NCI-H82 treated with DMSO at 0.1 percent for 48 hours (cell line): ENCODE data around the gene RFX3.
A peak's percentile ranks its signal among the peaks of the same experiment; 100 is the strongest.

Source experiments
- DNase-seq: peaks from one replicate; lab custom pipeline; 2025; ENCODE audit not compliant: unreplicated experiment; lab: John Stamatoyannopoulos, UW

The RFX3 gene

DNA sequence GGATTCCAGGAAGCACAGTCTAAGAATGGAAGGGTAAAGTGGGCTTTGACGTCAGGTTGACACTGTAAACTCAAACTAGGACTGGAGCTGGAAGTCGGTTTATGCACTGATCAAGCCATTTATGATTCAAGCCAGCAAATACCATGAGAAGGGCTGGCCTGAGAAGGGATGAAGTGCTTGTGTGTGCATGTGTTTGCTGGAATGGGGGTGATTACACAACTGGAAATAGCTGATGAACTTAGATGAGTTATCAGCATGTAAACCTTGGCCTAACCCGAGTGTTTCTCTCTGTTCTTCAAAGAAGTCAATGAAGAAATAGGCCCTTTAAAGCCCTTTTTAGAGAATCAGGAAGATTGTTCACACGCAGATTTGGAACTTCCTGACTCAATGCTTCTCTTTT, 287.6 kb downstream of the RFX3 start:
- DNase-seq = no peak

GRCh38 chr9:3237121-3237520, 288.7 kb downstream of the RFX3 start:
- no peak for DNase-seq

DNA sequence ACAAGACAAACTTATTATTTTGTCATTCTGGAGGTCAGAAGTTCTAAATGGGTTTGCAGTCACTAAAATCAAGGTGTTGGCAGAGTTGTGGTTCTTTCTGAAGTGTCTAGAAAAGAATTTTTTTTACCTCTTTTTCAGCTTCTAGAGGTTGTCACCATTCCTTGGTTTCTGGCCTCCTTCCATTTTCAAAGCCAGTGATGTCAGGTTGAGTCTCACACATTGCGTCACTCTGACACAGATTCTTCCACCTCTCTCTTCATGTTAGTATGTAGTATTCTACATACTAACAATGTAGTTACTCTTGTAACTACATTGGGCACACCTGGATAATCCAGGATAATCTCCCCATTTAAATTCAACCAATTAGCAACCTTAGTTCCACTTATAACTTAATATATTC, 290.3 kb downstream of the RFX3 start:
- no peak for DNase-seq

GRCh38 chr9:3224931-3225330, 300.9 kb downstream of the RFX3 start:
- no peak for DNase-seq

GRCh38 chr9:3215658-3216057, 310.1 kb downstream of the RFX3 start:
- DNase-seq = no peak

DNA sequence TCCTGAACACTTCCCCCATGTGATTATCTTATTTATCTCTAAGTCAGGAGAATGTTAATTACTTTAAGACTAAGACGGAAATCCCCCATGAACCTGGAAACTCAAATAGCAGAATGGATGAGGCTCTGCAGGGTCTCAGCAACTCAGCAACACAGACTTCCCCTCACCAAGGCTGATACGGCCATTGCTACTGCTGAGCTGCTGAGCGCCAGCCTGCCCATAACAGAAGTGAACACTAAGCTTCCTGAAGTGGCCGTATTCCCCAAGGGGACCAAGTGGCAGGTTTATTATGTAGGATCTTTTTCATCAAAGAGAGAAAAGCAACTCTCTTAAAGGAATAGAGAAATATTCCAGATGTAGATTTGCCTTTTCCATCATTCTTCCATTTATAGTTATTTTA, 311.1 kb downstream of the RFX3 start:
- peak; percentile 0 for DNase-seq

DNA sequence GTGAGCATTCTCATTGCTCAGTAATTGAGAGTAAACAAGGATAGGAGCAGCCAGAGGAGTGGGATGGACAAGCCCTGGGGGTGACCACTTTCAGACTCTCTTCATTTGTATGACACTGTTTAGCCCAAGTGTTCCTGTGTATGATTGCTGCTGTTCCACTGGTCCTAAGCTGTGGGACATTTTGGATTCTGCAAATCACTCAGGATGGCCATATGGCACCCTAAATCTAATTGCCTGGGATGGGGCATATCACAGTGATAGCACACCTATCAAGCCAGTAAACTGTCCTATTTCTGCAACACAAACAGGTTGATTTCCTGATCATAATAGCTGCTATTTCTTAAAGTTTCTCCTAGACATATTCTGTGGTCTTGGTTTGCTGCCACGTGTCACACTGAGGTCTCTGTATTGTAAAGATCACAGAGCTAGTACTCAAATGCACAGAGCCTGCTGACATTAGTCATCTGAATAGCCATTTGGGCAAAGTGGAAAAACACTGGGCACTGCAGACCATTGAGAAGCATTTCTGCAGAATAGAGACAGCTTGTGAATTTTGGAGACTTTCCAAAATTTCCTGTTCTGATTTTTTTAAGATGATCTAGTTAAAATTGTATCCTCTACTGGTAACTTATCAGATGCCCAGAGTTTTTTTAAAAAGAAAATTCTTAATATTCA, 320.2 kb downstream of the RFX3 start:
- DNase-seq = no peak

- no peak for DNase-seq
These were observed 325.4 kb downstream of the RFX3 start for GRCh38 chr9:3200331-3200774.

GRCh38 chr9:3193791-3194190, 332.0 kb downstream of the RFX3 start:
- DNase-seq = no peak

DNA sequence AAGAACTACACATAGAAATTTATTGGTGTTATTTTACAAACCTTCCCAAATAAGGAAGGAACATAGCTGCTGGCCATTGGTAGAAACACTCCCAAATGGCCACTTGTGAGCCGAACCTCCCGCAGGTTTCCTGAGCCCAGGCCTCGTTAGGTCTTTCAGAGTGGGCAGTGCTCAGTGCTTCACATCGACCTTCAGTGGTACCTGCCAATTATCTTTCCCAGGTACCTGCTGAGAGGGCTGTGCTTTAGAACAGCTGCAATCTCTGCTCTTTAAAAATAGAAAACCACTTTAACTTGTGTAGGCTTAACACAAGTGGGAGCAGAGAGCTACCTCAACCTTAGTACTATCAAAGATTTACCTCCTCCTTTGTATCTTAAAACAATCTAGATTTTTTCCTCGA, 334.1 kb downstream of the RFX3 start:
- no peak for DNase-seq

DNA sequence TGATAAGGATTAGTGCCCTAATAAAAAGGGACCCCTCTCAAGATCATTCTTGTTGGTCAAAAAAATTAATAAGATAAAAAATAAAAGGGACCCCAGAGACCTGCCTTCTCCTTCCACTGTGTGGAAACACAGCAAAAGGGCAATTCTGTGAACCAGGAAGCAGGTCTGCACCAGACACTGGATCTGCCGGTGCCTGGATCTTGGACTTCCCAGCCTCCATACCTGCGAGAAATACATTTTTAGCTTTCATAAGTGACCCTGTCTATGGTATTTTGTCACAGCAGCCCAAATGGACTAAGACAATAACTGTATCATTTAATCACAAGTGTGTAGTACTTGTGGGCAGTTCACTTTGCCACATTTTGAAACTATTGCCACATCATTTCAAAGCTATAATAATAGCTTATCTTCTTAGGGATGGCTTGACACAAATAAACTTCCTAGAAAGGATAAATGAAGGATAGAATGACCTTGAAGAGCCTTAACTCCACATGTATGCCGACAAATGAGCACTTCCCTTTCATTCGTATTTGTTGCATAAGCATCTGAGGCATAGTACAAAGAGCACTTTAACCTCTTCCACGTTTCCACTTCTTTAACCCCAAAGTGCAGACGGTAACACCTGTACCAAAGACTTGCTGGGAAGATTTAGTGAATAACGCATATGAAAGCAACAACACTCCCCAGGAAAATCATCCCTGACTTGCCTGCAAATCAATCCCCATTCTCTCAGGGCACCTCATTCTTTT, 336.5 kb downstream of the RFX3 start:
- no peak for DNase-seq

- no peak for DNase-seq
These were observed 339.1 kb downstream of the RFX3 start for GRCh38 chr9:3186751-3187150.

DNA sequence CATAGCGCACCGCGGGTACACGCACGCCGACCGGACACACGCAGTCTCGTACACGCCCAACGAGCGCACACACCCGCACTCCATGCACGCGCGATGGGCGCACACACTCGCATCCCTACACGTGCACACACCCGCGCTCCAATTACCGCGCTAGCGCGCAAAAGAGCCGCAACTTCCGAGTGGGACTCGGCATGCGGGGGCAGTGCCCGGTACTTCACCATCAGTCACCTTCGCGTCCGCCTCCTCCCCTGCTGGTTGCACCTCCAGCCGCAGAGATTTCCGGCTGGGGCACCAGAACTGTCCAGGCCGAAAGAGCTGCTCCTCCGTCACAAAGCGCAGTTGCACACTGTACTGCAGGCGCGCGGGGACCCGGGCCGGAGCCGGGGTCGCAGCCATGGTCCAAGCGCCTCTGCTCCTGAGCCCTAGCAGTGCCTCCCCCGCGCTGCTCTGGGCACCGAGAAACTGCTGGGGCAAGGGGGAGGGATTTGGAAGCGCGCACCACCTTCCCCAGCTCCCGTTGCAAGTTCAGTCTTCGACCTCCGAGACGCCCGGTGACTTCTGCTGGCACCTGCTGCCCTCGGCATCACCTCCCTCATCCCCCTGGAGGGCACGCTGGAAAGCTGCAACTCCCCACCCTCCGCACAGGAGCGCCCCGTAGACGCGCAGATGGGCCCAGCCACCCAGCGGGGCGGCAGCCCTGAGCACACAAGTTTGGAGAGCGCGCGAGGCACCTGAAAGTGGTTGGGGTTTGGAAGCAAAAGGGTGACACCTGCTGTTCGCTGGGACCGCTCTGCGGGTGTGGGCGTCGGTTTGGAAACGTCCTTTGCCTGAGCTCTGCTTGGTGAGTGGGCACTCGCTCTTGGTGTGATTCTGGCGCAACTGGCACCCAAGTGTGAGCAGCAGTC, 344.5 kb downstream of the RFX3 start:
- peak; percentile 19 for DNase-seq

- DNase-seq = no peak
These were observed 345.1 kb downstream of the RFX3 start for GRCh38 chr9:3180696-3181048.

DNA sequence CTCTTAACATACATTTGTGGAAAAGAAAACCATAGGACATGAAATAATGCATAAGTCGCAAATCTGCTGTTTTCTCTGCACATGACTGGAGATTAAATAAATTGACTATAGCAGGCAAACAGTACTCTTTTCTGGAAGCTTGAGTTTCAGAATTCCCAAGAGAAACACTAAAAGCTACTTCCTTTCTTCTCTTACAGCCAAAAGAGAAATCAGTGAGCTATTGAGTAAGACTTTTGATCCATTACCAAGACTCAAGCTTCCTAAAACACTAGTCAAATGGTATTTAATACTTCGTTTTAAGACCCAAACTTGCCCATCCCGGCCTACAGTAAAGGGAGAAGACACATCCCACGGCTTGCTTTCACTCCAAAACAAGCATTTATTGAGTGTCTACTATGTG, 346.1 kb downstream of the RFX3 start:
- DNase-seq = no peak

DNA sequence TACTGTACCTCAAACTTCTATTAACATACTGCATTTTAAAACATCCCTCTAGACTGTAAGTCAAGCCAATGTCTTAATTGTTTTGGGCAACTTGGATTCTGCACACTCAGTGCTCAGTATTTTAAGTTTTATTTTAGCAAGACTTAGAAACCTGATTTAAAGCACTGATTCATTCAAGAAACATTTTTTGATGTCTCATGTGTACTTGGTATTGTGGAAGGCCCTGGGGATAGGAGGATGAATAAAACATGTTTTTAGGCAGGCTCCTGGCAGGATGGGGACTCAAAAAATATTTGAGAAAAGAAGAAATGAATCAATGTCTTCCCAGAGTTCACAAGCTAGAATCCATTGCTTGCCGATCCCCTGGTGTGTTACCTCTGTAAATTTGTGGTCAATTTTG, 347.9 kb downstream of the RFX3 start:
- no peak for DNase-seq

GRCh38 chr9:3177146-3177761, 348.5 kb downstream of the RFX3 start:
- DNase-seq = no peak

- DNase-seq = no peak
These were observed 352.4 kb downstream of the RFX3 start for GRCh38 chr9:3173374-3173773.

DNA sequence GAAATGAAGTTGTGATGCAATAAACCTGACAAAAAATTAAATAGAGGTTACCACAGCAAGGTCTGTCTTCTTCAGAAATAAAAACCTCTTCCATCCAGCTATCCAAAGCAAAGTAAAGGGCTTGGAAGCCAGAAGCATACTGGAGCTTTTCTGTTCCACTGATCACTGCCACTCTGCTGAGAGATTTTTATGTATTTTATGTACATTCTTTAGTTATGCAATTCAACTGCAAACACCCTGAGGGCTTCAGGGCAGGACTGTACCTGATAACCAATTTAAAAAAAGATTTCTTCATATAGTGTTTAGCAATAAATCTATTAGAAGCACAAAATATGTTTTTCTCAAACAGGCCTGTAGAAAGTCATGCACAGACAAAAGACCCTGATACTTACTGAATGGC, 355.0 kb downstream of the RFX3 start:
- DNase-seq = no peak
